PC-9 (cell line): ENCODE data around the gene PALLD. TPM values are rescaled to one million over a fixed set of nuclear protein-coding genes. Genes with fewer than 3 reads are reported as not detected.

ENCODE experiments used
- BruUV-seq: library from RNA; stranded (reverse); fragments of 400-500 nt; replicated peaks from 2 replicates; lab custom pipeline; 2021; lab: Mats Ljungman, UMichigan
- CTCF ChIA-PET: fragments of 300-600 bp; sonication (Branson Sonifier 250); formaldehyde crosslinking; loops from one replicate; lab custom pipeline; 2022; ENCODE audit warnings: antibody characterized with exemption; lab: Charles Lee
- POLR2A ChIA-PET: fragments of 300-600 bp; sonication (Branson Sonifier 250); formaldehyde crosslinking; loops from one replicate; lab custom pipeline; 2022; ENCODE audit warnings: antibody characterized with exemption; ENCODE audit not compliant: unreplicated experiment; lab: Charles Lee
- DNase-seq, 2 experiments: peaks; one replicate each; pipeline versions ENCODE4 v3.0.0 to v3.0.0-alpha.2; 2015 to 2022; ENCODE audit warnings: mixed read lengths in 1 of 2
- H2AFZ ChIP-seq: fragments of 200-600 bp; sonication (generic); 2 replicates; pipeline ENCODE4 v1.8.1; 2017; ENCODE audit warnings: antibody characterized with exemption
- H3F3A ChIP-seq: fragments of 200-600 bp; sonication (generic); 2 replicates; pipeline ENCODE4 v1.8.1; 2017; ENCODE audit warnings: antibody characterized with exemption, mild to moderate bottlenecking, low read depth; ENCODE audit not compliant: insufficient read depth
- H3K27ac ChIP-seq: fragments of 200-600 bp; sonication (generic); 2 replicates; pipeline ENCODE4 v1.6.1; 2016; ENCODE audit warnings: mixed run types
- H3K27me3 ChIP-seq: fragments of 200-600 bp; sonication (generic); 2 replicates; pipeline ENCODE4 v1.6.1; 2016; ENCODE audit warnings: low read depth, mixed run types; ENCODE audit not compliant: insufficient read depth
- H3K36me3 ChIP-seq: fragments of 200-600 bp; sonication (generic); 2 replicates; pipeline ENCODE4 v1.6.1; 2016; ENCODE audit warnings: low read depth, mixed run types
- H3K4me1 ChIP-seq: fragments of 200-600 bp; sonication (generic); replicated peaks from 2 replicates; pipeline ENCODE4 v1.6.1; 2016; ENCODE audit warnings: mixed run types; ENCODE audit not compliant: insufficient read depth
- H3K4me2 ChIP-seq: fragments of 200-600 bp; sonication (generic); 2 replicates; pipeline ENCODE4 v1.6.1; 2017; ENCODE audit warnings: mixed run types
- H3K4me3 ChIP-seq: fragments of 200-600 bp; sonication (generic); 2 replicates; pipeline ENCODE4 v1.6.1; 2016; ENCODE audit warnings: mixed run types
- H3K79me2 ChIP-seq: fragments of 200-600 bp; sonication (generic); 2 replicates; pipeline ENCODE4 v1.6.1; 2017; ENCODE audit warnings: low read depth, mixed run types
- H3K9me2 ChIP-seq: fragments of 200-600 bp; sonication (generic); 2 replicates; pipeline ENCODE4 v1.8.1; 2017; ENCODE audit warnings: mild to moderate bottlenecking; ENCODE audit not compliant: insufficient read depth
- H3K9me3 ChIP-seq: fragments of 200-600 bp; sonication (generic); 2 replicates; pipeline ENCODE4 v1.8.1; 2016; ENCODE audit warnings: low read depth; ENCODE audit not compliant: insufficient read depth
- H4K20me1 ChIP-seq: fragments of 200-600 bp; sonication (generic); 2 replicates; pipeline ENCODE4 v1.8.1; 2017; ENCODE audit not compliant: insufficient read depth
- EZH2 ChIP-seq: fragments of 200-600 bp; sonication (generic); IDR thresholded peaks from 2 replicates; pipeline ENCODE4 v1.8.0; 2017; ENCODE audit warnings: antibody characterized with exemption, low read depth
- intact Hi-C: fragments of 100-400 bp; cut with micrococcal nuclease; formaldehyde crosslinking; loops from one replicate; pipeline ENCODE4 v1.10.0; 2022; ENCODE audit not compliant: unreplicated experiment
- total RNA-seq: library from RNA; stranded (reverse); gene quantifications from 2 replicates; pipeline ENCODE4 v1.2.3, GENCODE V29; 2021
- TF ChIP-seq, protein P1 (sequence below): fragments of 200-600 bp; sonication (generic); conservative IDR thresholded peaks from 2 replicates; pipeline ENCODE4 v1.6.1; 2017; ENCODE audit warnings: mixed run types, antibody characterized with exemption, mild to moderate bottlenecking, moderate library complexity

The PALLD gene
- total RNA-seq, 1 experiment from 2014 or later, result 156 TPM

DNA sequence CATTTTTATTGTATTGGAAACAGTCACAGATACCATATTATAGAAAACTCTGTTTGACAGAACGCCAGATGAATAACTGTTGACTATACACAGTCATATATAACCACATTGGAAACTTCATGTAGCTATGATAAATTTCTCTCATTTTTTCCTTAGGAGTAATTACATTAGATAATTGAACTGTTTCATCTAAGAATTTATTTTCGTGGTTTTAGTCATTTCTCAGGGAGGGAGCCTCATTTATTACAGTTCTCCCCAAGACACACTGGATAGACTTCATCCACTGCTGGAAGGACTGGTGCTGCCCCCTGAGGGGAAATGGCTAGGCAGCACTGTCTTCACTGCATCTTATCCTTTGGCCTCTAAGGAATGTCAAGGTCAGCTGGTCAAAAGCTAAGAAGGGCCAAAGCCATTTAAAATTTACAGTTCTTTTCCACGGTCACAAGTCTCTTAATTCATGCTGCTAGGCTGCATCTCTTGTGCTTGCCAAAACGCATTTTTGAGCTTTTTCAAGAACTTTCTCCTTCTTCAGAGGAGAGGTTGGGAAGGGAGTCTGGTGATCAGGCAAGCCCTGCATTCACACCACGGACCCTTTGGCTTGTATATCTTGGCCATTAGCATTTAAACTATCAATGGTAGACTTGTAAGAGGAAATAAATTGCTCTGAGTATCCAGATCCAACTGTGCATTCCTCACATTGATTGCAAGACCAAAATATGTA is 368.1 kb downstream of the PALLD start:
- no peak overlapping the region for H3K4me3 ChIP-seq
- H3K4me1 ChIP-seq, result no peaks in the 10 kb centered on the region
- no peak overlapping the region for H2AFZ ChIP-seq
- no TSS peak for BruUV-seq
- H3K4me2 ChIP-seq, result no peak overlapping the region
- intact Hi-C loops, result no loop called here
- POLR2A ChIA-PET, result no interaction called here
- no peaks in the 10 kb centered on the region for H3F3A ChIP-seq
- CTCF ChIA-PET, result no interaction called here
- no peaks in the 10 kb centered on the region for H3K79me2 ChIP-seq
- no peaks in the 10 kb centered on the region for H3K36me3 ChIP-seq
- no peak overlapping the region for H3K27ac ChIP-seq
- no peaks in the 10 kb centered on the region for H3K9me2 ChIP-seq
- no peaks in the 10 kb centered on the region for H4K20me1 ChIP-seq
- H3K27me3 ChIP-seq, result no peaks in the 10 kb centered on the region
- no peak for TF ChIP-seq EZH2
- TF ChIP-seq, protein P1, sequence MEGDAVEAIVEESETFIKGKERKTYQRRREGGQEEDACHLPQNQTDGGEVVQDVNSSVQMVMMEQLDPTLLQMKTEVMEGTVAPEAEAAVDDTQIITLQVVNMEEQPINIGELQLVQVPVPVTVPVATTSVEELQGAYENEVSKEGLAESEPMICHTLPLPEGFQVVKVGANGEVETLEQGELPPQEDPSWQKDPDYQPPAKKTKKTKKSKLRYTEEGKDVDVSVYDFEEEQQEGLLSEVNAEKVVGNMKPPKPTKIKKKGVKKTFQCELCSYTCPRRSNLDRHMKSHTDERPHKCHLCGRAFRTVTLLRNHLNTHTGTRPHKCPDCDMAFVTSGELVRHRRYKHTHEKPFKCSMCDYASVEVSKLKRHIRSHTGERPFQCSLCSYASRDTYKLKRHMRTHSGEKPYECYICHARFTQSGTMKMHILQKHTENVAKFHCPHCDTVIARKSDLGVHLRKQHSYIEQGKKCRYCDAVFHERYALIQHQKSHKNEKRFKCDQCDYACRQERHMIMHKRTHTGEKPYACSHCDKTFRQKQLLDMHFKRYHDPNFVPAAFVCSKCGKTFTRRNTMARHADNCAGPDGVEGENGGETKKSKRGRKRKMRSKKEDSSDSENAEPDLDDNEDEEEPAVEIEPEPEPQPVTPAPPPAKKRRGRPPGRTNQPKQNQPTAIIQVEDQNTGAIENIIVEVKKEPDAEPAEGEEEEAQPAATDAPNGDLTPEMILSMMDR, result no peak
- DNase-seq, result no peak
- no peaks in the 10 kb centered on the region for H3K9me3 ChIP-seq

DNA sequence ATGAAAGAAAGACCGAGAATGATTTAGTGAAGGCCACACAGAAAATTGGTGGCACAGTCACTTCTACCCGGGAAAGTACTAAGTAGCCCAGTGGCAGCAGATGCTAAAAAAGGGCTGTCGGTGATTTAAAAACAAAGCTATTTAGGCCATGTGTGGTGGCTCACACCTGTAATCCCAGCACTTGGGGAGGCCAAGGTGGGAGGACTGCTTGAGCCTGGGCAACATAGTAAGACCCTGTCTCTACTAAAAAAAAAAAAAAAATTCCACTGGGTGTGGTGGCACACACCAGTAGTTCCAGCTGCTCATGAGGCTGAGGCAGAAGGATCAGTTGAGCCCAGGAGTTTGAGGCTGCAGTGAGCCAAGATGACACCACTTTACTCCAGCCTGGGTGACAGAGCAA is 369.0 kb downstream of the PALLD start:
- Histone ChIP-seq H2AFZ (no peak overlapping the region), H3F3A (no peaks in the 10 kb centered on the region), H3K4me2 (no peak overlapping the region), H3K27me3 (no peaks in the 10 kb centered on the region), H4K20me1 (no peaks in the 10 kb centered on the region), H3K36me3 (no peaks in the 10 kb centered on the region), H3K4me3 (no peak overlapping the region), H3K27ac (no peak overlapping the region), H3K4me1 (no peaks in the 10 kb centered on the region), H3K79me2 (no peaks in the 10 kb centered on the region), H3K9me3 (no peaks in the 10 kb centered on the region), H3K9me2 (no peaks in the 10 kb centered on the region)
- intact Hi-C loops, result no loop called here
- no TSS peak for BruUV-seq
- no peak for TF ChIP-seq EZH2
- TF ChIP-seq, protein P1, result no peak
- ChIA-PET POLR2A (no interaction called here), CTCF (no interaction called here)
- DNase-seq, result no peak

DNA sequence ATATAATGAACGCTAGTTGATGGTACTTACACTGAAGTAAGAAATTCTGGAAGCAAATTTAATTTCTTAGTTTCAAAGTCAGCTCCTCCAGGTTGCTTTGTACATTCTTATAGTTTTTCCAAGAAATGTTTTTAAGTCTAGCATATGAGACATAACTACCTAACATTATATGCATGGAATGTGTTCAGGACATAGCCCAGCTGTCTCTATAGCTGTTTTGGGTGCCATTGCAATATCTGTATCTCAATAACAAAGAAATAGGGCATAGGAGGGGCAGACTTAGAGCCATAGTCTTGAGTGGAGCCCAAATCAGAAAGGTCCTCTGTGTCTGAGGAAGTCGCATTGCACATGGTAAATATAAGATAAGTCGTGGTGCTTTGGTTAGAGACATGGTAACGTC is 369.8 kb downstream of the PALLD start:
- Histone ChIP-seq H4K20me1 (no peaks in the 10 kb centered on the region), H3F3A (no peaks in the 10 kb centered on the region), H3K9me2 (no peaks in the 10 kb centered on the region), H3K4me1 (no peaks in the 10 kb centered on the region), H3K36me3 (no peaks in the 10 kb centered on the region), H3K9me3 (no peaks in the 10 kb centered on the region), H3K4me2 (no peak overlapping the region), H3K27me3 (no peaks in the 10 kb centered on the region), H2AFZ (no peak overlapping the region), H3K27ac (no peak overlapping the region), H3K4me3 (no peak overlapping the region), H3K79me2 (no peaks in the 10 kb centered on the region)
- no TSS peak for BruUV-seq
- intact Hi-C loops, result no loop called here
- POLR2A ChIA-PET, result interaction anchor here (0.6 to 0.7 kb wide), 2 partner anchors 212 to 280 kb away, joined by 4 to 5 read pairs; no protein-coding TSS in a partner anchor
- CTCF ChIA-PET, result no interaction called here
- no peak for DNase-seq
- TF ChIP-seq EZH2, result no peak
